ENCODE results near the gene S100PBP.
A peak's percentile ranks its signal among the peaks of the same experiment; 100 is the strongest.

GRCh38 chr1:32817159-32817814 is at the start of gene S100PBP, which contains the start of gene YARS1:
- TF ChIP-seq CTCF (IDR thresholded peaks at IDR 0.05) (peak in 2 of 6 experiments; percentile 19 to 32), POLR2A (IDR thresholded peaks at IDR 0.05) (peak; percentile 42 to 70)
